B cell (primary cell): ENCODE results near the gene RARRES2. TPM values are rescaled to one million over a fixed set of nuclear protein-coding genes. Genes with fewer than 3 reads are reported as not detected.

Source experiments
- ATAC-seq: fragments of 200-7000 bp; cut with Tn5 transposase; one replicate; pipeline ENCODE4 v1.10.0; 2021; ENCODE audit warnings: low read depth, mild to moderate bottlenecking, moderate number of reproducible peaks, moderate library complexity
- CTCF ChIA-PET: fragments of 350-600 bp; sonication (Branson Sonifier 250); formaldehyde crosslinking; loops from one replicate; lab custom pipeline; 2021; ENCODE audit warnings: antibody characterized with exemption, inconsistent platforms; lab: Charles Lee
- POLR2A ChIA-PET: fragments of 350-600 bp; sonication (Branson Sonifier 250); formaldehyde crosslinking; loops from one replicate; lab custom pipeline; 2021; ENCODE audit warnings: antibody characterized with exemption; lab: Charles Lee
- DNase-seq: peaks from one replicate; pipeline ENCODE4 v3.0.0; 2013
- H2AFZ ChIP-seq: 2 replicates; pipeline ENCODE4 v1.6.1; 2012; ENCODE audit warnings: mild to moderate bottlenecking, low read depth, low read length; ENCODE audit not compliant: insufficient read depth, poor library complexity, severe bottlenecking
- H3K27ac ChIP-seq, 2 donors: 1 replicate in 1 of 2; 2 replicates in 1 of 2; pipeline ENCODE4 v1.5.1; 2012 to 2013; ENCODE audit warnings: low read length in 2 of 2, mild to moderate bottlenecking in 2 of 2, moderate library complexity in 1 of 2
- H3K27me3 ChIP-seq, 4 experiments: fragments of 200-600 bp in 1 of 4; sonication (generic) in 1 of 4; replicated peaks in 1 of 4; 1 replicate in 2 of 4; 2 replicates in 2 of 4; pipeline versions ENCODE4 v1.6.1 to v1.7.0; 2013 to 2016; ENCODE audit warnings: low read length in 3 of 4, mild to moderate bottlenecking in 2 of 4, mixed read lengths in 1 of 4, moderate library complexity in 1 of 4; ENCODE audit not compliant: insufficient read depth in 4 of 4, control insufficient read depth in 3 of 4; ENCODE audit errors: control extremely low read depth in 1 of 4
- H3K36me3 ChIP-seq, 2 experiments: replicated peaks in 1 of 2; 1 replicate in 1 of 2; 2 replicates in 1 of 2; pipeline versions ENCODE4 v1.6.1 to v1.7.1; 2013; ENCODE audit warnings: low read length in 1 of 2; ENCODE audit not compliant: insufficient read depth in 2 of 2, control insufficient read depth in 1 of 2; ENCODE audit errors: control extremely low read depth in 1 of 2, extremely low read depth in 1 of 2
- H3K4me1 ChIP-seq, 2 donors: fragments of 200-600 bp in 1 of 2; sonication (generic) in 1 of 2; 1 replicate in 1 of 2; 2 replicates in 1 of 2; pipeline versions ENCODE4 v1.5.1 to v1.6.1; 2013 to 2017; ENCODE audit warnings: low read length in 2 of 2; ENCODE audit not compliant: control insufficient read depth in 2 of 2, insufficient read depth in 2 of 2
- H3K4me2 ChIP-seq: replicated peaks from 2 replicates; pipeline ENCODE3; 2012; ENCODE audit warnings: mild to moderate bottlenecking, low read depth, low read length; ENCODE audit not compliant: poor library complexity, severe bottlenecking
- H3K4me3 ChIP-seq, 5 experiments: fragments of 200-600 bp in 1 of 5; sonication (generic) in 1 of 5; 1 replicate in 3 of 5; 2 replicates in 2 of 5; pipeline versions ENCODE4 v1.5.1 to v1.7.0; 2011 to 2016; ENCODE audit warnings: low read length in 4 of 5, mild to moderate bottlenecking in 4 of 5, low read depth in 2 of 5, control low read depth in 1 of 5, moderate library complexity in 1 of 5; ENCODE audit not compliant: insufficient read depth in 1 of 5; ENCODE audit errors: control extremely low read depth in 1 of 5, extremely low read depth in 1 of 5
- H3K79me2 ChIP-seq: fragments of 200-600 bp; sonication (generic); one replicate; pipeline ENCODE4 v1.6.0; 2016; ENCODE audit warnings: low read length; ENCODE audit not compliant: control insufficient read depth, insufficient read depth
- H3K9ac ChIP-seq: fragments of 200-600 bp; sonication (generic); 2 replicates; pipeline ENCODE4 v1.6.1; 2017; ENCODE audit warnings: mild to moderate bottlenecking, low read length, moderate library complexity
- H3K9me3 ChIP-seq, 3 donors: one replicate each; pipeline versions ENCODE4 v1.6.1 to v1.7.1; 2013; ENCODE audit warnings: low read length in 2 of 3; ENCODE audit not compliant: control insufficient read depth in 2 of 3, insufficient read depth in 1 of 3; ENCODE audit errors: control extremely low read depth in 1 of 3
- H4K20me1 ChIP-seq: 2 replicates; pipeline ENCODE4 v1.6.0; 2012; ENCODE audit warnings: mild to moderate bottlenecking, low read length; ENCODE audit not compliant: insufficient read depth, control insufficient read depth, poor library complexity, severe bottlenecking
- H3K27ac Mint-ChIP-seq: one replicate; pipeline ENCODE4 v1.8.0; 2021; ENCODE audit warnings: mixed read lengths
- H3K27me3 Mint-ChIP-seq: one replicate; pipeline ENCODE4 v1.8.0; 2021; ENCODE audit warnings: mixed read lengths
- H3K4me1 Mint-ChIP-seq: one replicate; pipeline ENCODE4 v1.8.0; 2021; ENCODE audit warnings: mixed read lengths
- H3K4me3 Mint-ChIP-seq: one replicate; pipeline ENCODE4 v1.8.0; 2021; ENCODE audit warnings: mixed read lengths
- H3K9me3 Mint-ChIP-seq: one replicate; pipeline ENCODE4 v1.8.0; 2022; ENCODE audit warnings: mixed read lengths; ENCODE audit not compliant: insufficient read depth
- EZH2 ChIP-seq: IDR thresholded peaks from 2 replicates; pipeline ENCODE4 v1.6.1; 2012; ENCODE audit warnings: borderline replicate concordance, low read depth, mild to moderate bottlenecking, moderate library complexity, low read length; ENCODE audit not compliant: insufficient read depth, poor library complexity, severe bottlenecking
- WGBS: methylation state at CpG from one replicate; pipeline ENCODE4 v1.1.5; 2013; ENCODE audit warnings: missing lambda C conversion rate; ENCODE audit not compliant: insufficient coverage; 5-methylcytosine and 5-hydroxymethylcytosine counted together
- intact Hi-C: fragments of 100-400 bp; cut with micrococcal nuclease; formaldehyde crosslinking; loops from one replicate; pipeline ENCODE4 v1.10.0; 2022
- polyA plus RNA-seq: library from polyadenylated mRNA; depleted of rRNA; stranded (reverse); fragments of >200 nt; gene quantifications from 2 replicates; pipeline ENCODE4 v1.2.3, GENCODE V29; 2012
- total RNA-seq, 2 donors: library from RNA; stranded (reverse); fragments of 120-200 nt in 1 of 2; gene quantifications; 1 replicate in 1 of 2; 2 replicates in 1 of 2; pipeline versions ENCODE4 v1.2.3 to v1.2.4, GENCODE V29; 2013 to 2022
- TF ChIP-seq, protein P1 (sequence below): fragments of 200-600 bp; IDR thresholded peaks from one replicate; pipeline ENCODE4 v1.8.0; 2022; ENCODE audit warnings: antibody characterized with exemption, mild to moderate bottlenecking

Gene RARRES2
- total and polyA plus RNA-seq, 2 donors (not counting 1 experiment from before 2014, with no cell fraction given): not detected

DNA sequence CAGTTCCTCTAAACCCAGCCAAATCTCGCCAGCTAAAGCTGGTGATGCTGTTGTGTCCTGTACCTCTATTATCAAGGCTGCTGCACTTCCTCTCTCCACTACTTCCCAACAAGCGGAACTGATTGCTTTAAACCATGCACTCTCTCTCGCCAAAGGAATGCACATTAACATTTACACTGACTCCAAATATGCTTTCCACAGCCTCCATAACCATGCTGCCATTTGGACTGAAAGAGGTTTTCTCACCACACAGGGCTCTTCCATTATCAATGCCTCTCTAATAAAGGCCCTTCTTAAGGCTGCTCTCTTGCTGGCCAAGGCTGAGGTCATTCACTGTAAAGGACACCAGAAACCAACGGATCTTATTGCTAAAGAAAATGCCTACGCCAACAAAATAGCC is 29.7 kb downstream of the RARRES2 start:
- ChIA-PET POLR2A (no interaction called here), CTCF (interaction anchor here (0.8 kb wide), 1 partner anchor 467 kb away, joined by 3 read pairs; no protein-coding TSS in a partner anchor)
- no peaks in the 10 kb centered on the region for H3K36me3 ChIP-seq
- H4K20me1 ChIP-seq: no peaks in the 10 kb centered on the region
- Mint-ChIP-seq H3K4me3 (no peak overlapping the region), H3K4me1 (no peaks in the 10 kb centered on the region), H3K9me3 (no peaks in the 10 kb centered on the region), H3K27me3 (no peaks in the 10 kb centered on the region), H3K27ac (no peak overlapping the region)
- WGBS: 98% methylated on average over 5 of the region's 5 CpGs
- peaks cover 12% of the 10 kb centered on the region for H3K79me2 ChIP-seq
- H3K4me2 ChIP-seq: no peak overlapping the region
- DNase-seq: no peak
- no peak overlapping the region for H3K9ac ChIP-seq
- H2AFZ ChIP-seq: no peak overlapping the region
- intact Hi-C loops: no loop called here
- no peak overlapping the region for H3K4me3 ChIP-seq
- no peaks in the 10 kb centered on the region for H3K4me1 ChIP-seq
- TF ChIP-seq, protein P1, sequence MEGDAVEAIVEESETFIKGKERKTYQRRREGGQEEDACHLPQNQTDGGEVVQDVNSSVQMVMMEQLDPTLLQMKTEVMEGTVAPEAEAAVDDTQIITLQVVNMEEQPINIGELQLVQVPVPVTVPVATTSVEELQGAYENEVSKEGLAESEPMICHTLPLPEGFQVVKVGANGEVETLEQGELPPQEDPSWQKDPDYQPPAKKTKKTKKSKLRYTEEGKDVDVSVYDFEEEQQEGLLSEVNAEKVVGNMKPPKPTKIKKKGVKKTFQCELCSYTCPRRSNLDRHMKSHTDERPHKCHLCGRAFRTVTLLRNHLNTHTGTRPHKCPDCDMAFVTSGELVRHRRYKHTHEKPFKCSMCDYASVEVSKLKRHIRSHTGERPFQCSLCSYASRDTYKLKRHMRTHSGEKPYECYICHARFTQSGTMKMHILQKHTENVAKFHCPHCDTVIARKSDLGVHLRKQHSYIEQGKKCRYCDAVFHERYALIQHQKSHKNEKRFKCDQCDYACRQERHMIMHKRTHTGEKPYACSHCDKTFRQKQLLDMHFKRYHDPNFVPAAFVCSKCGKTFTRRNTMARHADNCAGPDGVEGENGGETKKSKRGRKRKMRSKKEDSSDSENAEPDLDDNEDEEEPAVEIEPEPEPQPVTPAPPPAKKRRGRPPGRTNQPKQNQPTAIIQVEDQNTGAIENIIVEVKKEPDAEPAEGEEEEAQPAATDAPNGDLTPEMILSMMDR: no peak
- TF ChIP-seq EZH2: no peak
- H3K27me3 ChIP-seq: no peaks in the 10 kb centered on the region
- ATAC-seq: no peak
- H3K9me3 ChIP-seq: no peaks in the 10 kb centered on the region
- no peak overlapping the region for H3K27ac ChIP-seq

DNA sequence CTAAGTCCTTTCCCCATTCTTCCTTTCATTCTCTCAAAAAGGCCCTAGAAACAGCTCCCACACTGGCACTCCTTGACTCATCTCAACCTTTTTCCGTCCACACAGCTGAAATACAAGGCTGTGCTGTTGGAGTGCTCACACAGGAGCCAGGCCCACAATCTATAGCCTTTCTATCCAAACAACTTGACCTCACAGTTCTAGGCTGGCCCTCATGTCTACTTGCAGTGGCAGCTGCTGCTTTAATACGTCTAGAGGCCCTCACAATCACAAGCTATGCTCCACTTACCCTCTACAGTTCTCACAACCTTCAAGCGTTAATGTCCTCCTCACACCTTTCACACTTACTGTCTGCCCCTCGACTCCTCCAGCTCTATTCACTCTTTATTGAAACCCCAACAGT is 30.3 kb downstream of the RARRES2 start:
- H3K4me2 ChIP-seq: no peak overlapping the region
- H3K36me3 ChIP-seq: no peaks in the 10 kb centered on the region
- ChIA-PET CTCF (interaction anchor here (0.8 kb wide), 1 partner anchor 467 kb away, joined by 3 read pairs; no protein-coding TSS in a partner anchor), POLR2A (no interaction called here)
- H3K9me3 Mint-ChIP-seq: no peaks in the 10 kb centered on the region
- 94% methylated on average over 4 of the region's 4 CpGs for WGBS
- H3K4me1 Mint-ChIP-seq: no peaks in the 10 kb centered on the region
- intact Hi-C loops: no loop called here
- H3K79me2 ChIP-seq: peaks cover 12% of the 10 kb centered on the region
- no peaks in the 10 kb centered on the region for H3K4me1 ChIP-seq
- H4K20me1 ChIP-seq: no peaks in the 10 kb centered on the region
- no peak overlapping the region for H3K27ac Mint-ChIP-seq
- H3K4me3 ChIP-seq: no peak overlapping the region
- H3K4me3 Mint-ChIP-seq: no peak overlapping the region
- H3K27me3 ChIP-seq: no peaks in the 10 kb centered on the region
- no peak overlapping the region for H3K9ac ChIP-seq
- no peak overlapping the region for H3K27ac ChIP-seq
- no peak overlapping the region for H2AFZ ChIP-seq
- TF ChIP-seq EZH2: no peak
- TF ChIP-seq, protein P1: no peak
- ATAC-seq: no peak
- DNase-seq: no peak
- no peaks in the 10 kb centered on the region for H3K9me3 ChIP-seq
- H3K27me3 Mint-ChIP-seq: no peaks in the 10 kb centered on the region
